ENCODE results near the gene TOP2A.
"Not testable (repeated sequence)": the region's sequence is repeated elsewhere in the genome, so short reads cannot be mapped to it uniquely, and the experiment has no call there.

Gene TOP2A

GRCh38 chr17:40372644-40373043 lies 45.1 kb downstream of the TOP2A start:
- H2AK5ac ChIP-seq (ENCODE audit: low read depth, low read length); H3K14ac ChIP-seq (ENCODE audit: low read length); H3K4ac ChIP-seq (ENCODE audit: low read length); H3K9ac ChIP-seq (ENCODE audit: low read depth, low read length, poor library complexity); H3K27ac ChIP-seq (replicated peaks; ENCODE audit: low read length); H2AFZ ChIP-seq (ENCODE audit: low read length); H3K18ac ChIP-seq (ENCODE audit: low read length); H3K23ac ChIP-seq (ENCODE audit: low read depth, low read length, poor library complexity); H3K4me2 ChIP-seq (ENCODE audit: insufficient read depth, low read length, poor library complexity, severe bottlenecking); H4K91ac ChIP-seq (ENCODE audit: low read depth, low read length, poor library complexity); H2BK15ac ChIP-seq (ENCODE audit: low read length); H3K27me3 ChIP-seq (ENCODE audit: control insufficient read depth in 3 of 3, insufficient read depth in 3 of 3, low read depth in 1 of 3, low read length in 3 of 3); H3K9me3 ChIP-seq (replicated peaks in 1 of 2; ENCODE audit: control insufficient read depth in 2 of 2, insufficient read depth in 1 of 2, low read depth in 1 of 2, low read length in 2 of 2); H3K79me1 ChIP-seq (ENCODE audit: low read depth, low read length); DNase-seq (ENCODE audit: low spot score); H2BK120ac ChIP-seq (ENCODE audit: low read depth, low read length); H4K8ac ChIP-seq (ENCODE audit: low read depth, low read length); H3K4me1 ChIP-seq (ENCODE audit: control insufficient read depth in 2 of 2, insufficient read depth in 1 of 2, low read depth in 1 of 2, low read length in 2 of 2); H3K4me3 ChIP-seq (ENCODE audit: low read length in 2 of 2); H2BK5ac ChIP-seq (ENCODE audit: low read length); H3K36me3 ChIP-seq (replicated peaks in 1 of 2; ENCODE audit: control insufficient read depth in 2 of 2, insufficient read depth in 2 of 2, low read length in 2 of 2); H2BK12ac ChIP-seq (ENCODE audit: low read length): not testable (repeated sequence)
- no CpG with 5 or more reads among the region's 4 CpGs for WGBS, 2 donors (ENCODE audit: extremely low coverage in 2 of 2, insufficient read length in 2 of 2, insufficient replicate concordance in 1 of 2)

- Histone ChIP-seq H3K9ac (ENCODE audit: low read depth, low read length, poor library complexity) (no peak overlapping the region), H3K36me3 (replicated peaks in 1 of 2; ENCODE audit: control insufficient read depth in 2 of 2, insufficient read depth in 2 of 2, low read length in 2 of 2) (no peaks in the 10 kb centered on the region), H3K14ac (ENCODE audit: low read length) (no peak overlapping the region), H2BK120ac (ENCODE audit: low read depth, low read length) (no peak overlapping the region), H2BK12ac (ENCODE audit: low read length) (no peak overlapping the region), H4K91ac (ENCODE audit: low read depth, low read length, poor library complexity) (no peak overlapping the region), H3K4me2 (ENCODE audit: insufficient read depth, low read length, poor library complexity, severe bottlenecking) (no peak overlapping the region), H3K9me3 (replicated peaks in 1 of 2; ENCODE audit: control insufficient read depth in 2 of 2, insufficient read depth in 1 of 2, low read depth in 1 of 2, low read length in 2 of 2) (peaks cover 2% of the 10 kb centered on the region in 2 donors), H3K79me1 (ENCODE audit: low read depth, low read length) (no peaks in the 10 kb centered on the region), H3K27ac (replicated peaks; ENCODE audit: low read length) (no peak overlapping the region), H3K4me3 (ENCODE audit: low read length in 2 of 2) (no peak overlapping the region), H3K4me1 (ENCODE audit: control insufficient read depth in 2 of 2, insufficient read depth in 1 of 2, low read depth in 1 of 2, low read length in 2 of 2) (no peaks in the 10 kb centered on the region), H3K18ac (ENCODE audit: low read length) (no peak overlapping the region), H3K23ac (ENCODE audit: low read depth, low read length, poor library complexity) (no peak overlapping the region), H4K8ac (ENCODE audit: low read depth, low read length) (no peak overlapping the region), H3K4ac (ENCODE audit: low read length) (no peak overlapping the region), H2AFZ (ENCODE audit: low read length) (no peak overlapping the region), H2BK5ac (ENCODE audit: low read length) (no peak overlapping the region), H2AK5ac (ENCODE audit: low read depth, low read length) (no peak overlapping the region), H2BK15ac (ENCODE audit: low read length) (no peak overlapping the region), H3K27me3 (ENCODE audit: control insufficient read depth in 3 of 3, insufficient read depth in 3 of 3, low read depth in 1 of 3, low read length in 3 of 3) (no peaks in the 10 kb centered on the region)
- DNase-seq (ENCODE audit: low spot score): no peak
- WGBS, 2 donors (ENCODE audit: extremely low coverage in 2 of 2, insufficient read length in 2 of 2, insufficient replicate concordance in 1 of 2): no CpG with 5 or more reads among the region's 2 CpGs
Observed at GRCh38 chr17:40372031-40372430, 45.7 kb downstream of the TOP2A start.

GRCh38 chr17:40371261-40371929 lies 46.3 kb downstream of the TOP2A start:
- Histone ChIP-seq H3K4me2 (ENCODE audit: insufficient read depth, low read length, poor library complexity, severe bottlenecking) (no peak overlapping the region), H3K36me3 (replicated peaks in 1 of 2; ENCODE audit: control insufficient read depth in 2 of 2, insufficient read depth in 2 of 2, low read length in 2 of 2) (no peaks in the 10 kb centered on the region), H2BK12ac (ENCODE audit: low read length) (no peak overlapping the region), H2BK120ac (ENCODE audit: low read depth, low read length) (no peak overlapping the region), H3K18ac (ENCODE audit: low read length) (peak overlapping the region; percentile 17), H3K23ac (ENCODE audit: low read depth, low read length, poor library complexity) (no peak overlapping the region), H2AK5ac (ENCODE audit: low read depth, low read length) (no peak overlapping the region), H2AFZ (ENCODE audit: low read length) (no peak overlapping the region), H3K27ac (replicated peaks; ENCODE audit: low read length) (no peak overlapping the region), H2BK5ac (ENCODE audit: low read length) (no peak overlapping the region), H4K8ac (ENCODE audit: low read depth, low read length) (no peak overlapping the region), H3K4me3 (ENCODE audit: low read length in 2 of 2) (no peak overlapping the region), H3K14ac (ENCODE audit: low read length) (no peak overlapping the region), H3K9me3 (replicated peaks in 1 of 2; ENCODE audit: control insufficient read depth in 2 of 2, insufficient read depth in 1 of 2, low read depth in 1 of 2, low read length in 2 of 2) (peaks cover 2% of the 10 kb centered on the region in 2 donors), H3K79me1 (ENCODE audit: low read depth, low read length) (no peaks in the 10 kb centered on the region), H2BK15ac (ENCODE audit: low read length) (no peak overlapping the region), H3K9ac (ENCODE audit: low read depth, low read length, poor library complexity) (no peak overlapping the region), H3K4ac (ENCODE audit: low read length) (no peak overlapping the region), H4K91ac (ENCODE audit: low read depth, low read length, poor library complexity) (no peak overlapping the region), H3K4me1 (ENCODE audit: control insufficient read depth in 2 of 2, insufficient read depth in 1 of 2, low read depth in 1 of 2, low read length in 2 of 2) (no peaks in the 10 kb centered on the region), H3K27me3 (ENCODE audit: control insufficient read depth in 3 of 3, insufficient read depth in 3 of 3, low read depth in 1 of 3, low read length in 3 of 3) (no peaks in the 10 kb centered on the region)
- no CpG with 5 or more reads among the region's 16 CpGs for WGBS, 2 donors (ENCODE audit: extremely low coverage in 2 of 2, insufficient read length in 2 of 2, insufficient replicate concordance in 1 of 2)
- DNase-seq (ENCODE audit: low spot score): no peak

- H2BK15ac ChIP-seq (ENCODE audit: low read length): no peak overlapping the region
- H2AK5ac ChIP-seq (ENCODE audit: low read depth, low read length): peak overlapping the region; percentile 8
- DNase-seq (ENCODE audit: low spot score): no peak
- H3K9me3 ChIP-seq (replicated peaks in 1 of 2; ENCODE audit: control insufficient read depth in 2 of 2, insufficient read depth in 1 of 2, low read depth in 1 of 2, low read length in 2 of 2): peaks cover 2% of the 10 kb centered on the region in 2 donors
- H2BK12ac ChIP-seq (ENCODE audit: low read length): no peak overlapping the region
- no peak overlapping the region for H3K23ac ChIP-seq (ENCODE audit: low read depth, low read length, poor library complexity)
- H3K27ac ChIP-seq (replicated peaks; ENCODE audit: low read length): no peak overlapping the region
- H3K14ac ChIP-seq (ENCODE audit: low read length): no peak overlapping the region
- no CpG with 5 or more reads among the region's 7 CpGs for WGBS, 2 donors (ENCODE audit: extremely low coverage in 2 of 2, insufficient read length in 2 of 2, insufficient replicate concordance in 1 of 2)
- no peak overlapping the region for H4K91ac ChIP-seq (ENCODE audit: low read depth, low read length, poor library complexity)
- no peaks in the 10 kb centered on the region for H3K79me1 ChIP-seq (ENCODE audit: low read depth, low read length)
- no peaks in the 10 kb centered on the region for H3K4me1 ChIP-seq (ENCODE audit: control insufficient read depth in 2 of 2, insufficient read depth in 1 of 2, low read depth in 1 of 2, low read length in 2 of 2)
- H3K27me3 ChIP-seq (ENCODE audit: control insufficient read depth in 3 of 3, insufficient read depth in 3 of 3, low read depth in 1 of 3, low read length in 3 of 3): no peaks in the 10 kb centered on the region
- no peak overlapping the region for H2AFZ ChIP-seq (ENCODE audit: low read length)
- no peak overlapping the region for H3K4me3 ChIP-seq (ENCODE audit: low read length in 2 of 2)
- H2BK5ac ChIP-seq (ENCODE audit: low read length): no peak overlapping the region
- H2BK120ac ChIP-seq (ENCODE audit: low read depth, low read length): no peak overlapping the region
- H3K4ac ChIP-seq (ENCODE audit: low read length): no peak overlapping the region
- H3K9ac ChIP-seq (ENCODE audit: low read depth, low read length, poor library complexity): no peak overlapping the region
- no peak overlapping the region for H3K18ac ChIP-seq (ENCODE audit: low read length)
- H4K8ac ChIP-seq (ENCODE audit: low read depth, low read length): no peak overlapping the region
- H3K4me2 ChIP-seq (ENCODE audit: insufficient read depth, low read length, poor library complexity, severe bottlenecking): no peak overlapping the region
- H3K36me3 ChIP-seq (replicated peaks in 1 of 2; ENCODE audit: control insufficient read depth in 2 of 2, insufficient read depth in 2 of 2, low read length in 2 of 2): no peaks in the 10 kb centered on the region
Observed at GRCh38 chr17:40369923-40370322, 47.8 kb downstream of the TOP2A start.
